Fibroblast of villous mesenchyme (primary cell): ENCODE results near the gene DLK1. TPM values are rescaled to one million over a fixed set of nuclear protein-coding genes. Genes with fewer than 3 reads are reported as not detected.

Source experiments
- DNase-seq: peaks from one replicate; pipeline ENCODE4 v3.0.0-alpha.2; 2010; ENCODE audit warnings: low read depth
- H3K4me3 ChIP-seq: 2 replicates; pipeline ENCODE4 v1.5.1; 2011; ENCODE audit warnings: low read depth, mild to moderate bottlenecking, low read length
- total RNA-seq: library from RNA; depleted of rRNA; stranded (reverse); fragments of >200 nt; gene quantifications from 2 replicates; pipeline ENCODE4 v1.2.3, GENCODE V29; 2012
- TF ChIP-seq, protein P1 (sequence below): IDR thresholded peaks from 2 replicates; pipeline ENCODE4 v1.5.1; 2012; ENCODE audit warnings: low read depth, mild to moderate bottlenecking, low read length; ENCODE audit not compliant: insufficient read depth

Gene DLK1
- total RNA-seq, 1 donor: not detected

DNA sequence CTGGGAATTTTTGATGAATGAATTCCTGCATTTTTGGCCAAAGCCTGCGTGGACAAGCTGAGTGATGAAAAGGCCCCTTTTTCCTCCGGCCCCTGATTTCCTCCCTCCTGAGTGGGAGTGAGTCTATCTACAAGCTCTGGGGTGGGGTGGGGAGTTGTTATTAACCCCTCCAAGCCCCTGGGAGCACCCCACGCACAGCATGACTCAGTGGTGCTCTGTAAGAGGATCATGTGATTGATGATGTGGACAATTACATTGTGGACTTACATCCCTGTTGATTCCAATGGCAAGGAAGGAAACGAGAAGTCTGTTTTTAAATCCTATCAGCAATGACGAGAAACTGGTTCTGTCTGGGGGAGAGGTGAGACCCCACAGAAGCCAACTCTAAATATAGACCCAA lies 5.1 kb upstream of the DLK1 start:
- no peak overlapping the region for H3K4me3 ChIP-seq
- no peak for DNase-seq
- TF ChIP-seq, protein P1, sequence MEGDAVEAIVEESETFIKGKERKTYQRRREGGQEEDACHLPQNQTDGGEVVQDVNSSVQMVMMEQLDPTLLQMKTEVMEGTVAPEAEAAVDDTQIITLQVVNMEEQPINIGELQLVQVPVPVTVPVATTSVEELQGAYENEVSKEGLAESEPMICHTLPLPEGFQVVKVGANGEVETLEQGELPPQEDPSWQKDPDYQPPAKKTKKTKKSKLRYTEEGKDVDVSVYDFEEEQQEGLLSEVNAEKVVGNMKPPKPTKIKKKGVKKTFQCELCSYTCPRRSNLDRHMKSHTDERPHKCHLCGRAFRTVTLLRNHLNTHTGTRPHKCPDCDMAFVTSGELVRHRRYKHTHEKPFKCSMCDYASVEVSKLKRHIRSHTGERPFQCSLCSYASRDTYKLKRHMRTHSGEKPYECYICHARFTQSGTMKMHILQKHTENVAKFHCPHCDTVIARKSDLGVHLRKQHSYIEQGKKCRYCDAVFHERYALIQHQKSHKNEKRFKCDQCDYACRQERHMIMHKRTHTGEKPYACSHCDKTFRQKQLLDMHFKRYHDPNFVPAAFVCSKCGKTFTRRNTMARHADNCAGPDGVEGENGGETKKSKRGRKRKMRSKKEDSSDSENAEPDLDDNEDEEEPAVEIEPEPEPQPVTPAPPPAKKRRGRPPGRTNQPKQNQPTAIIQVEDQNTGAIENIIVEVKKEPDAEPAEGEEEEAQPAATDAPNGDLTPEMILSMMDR: no peak

DNA sequence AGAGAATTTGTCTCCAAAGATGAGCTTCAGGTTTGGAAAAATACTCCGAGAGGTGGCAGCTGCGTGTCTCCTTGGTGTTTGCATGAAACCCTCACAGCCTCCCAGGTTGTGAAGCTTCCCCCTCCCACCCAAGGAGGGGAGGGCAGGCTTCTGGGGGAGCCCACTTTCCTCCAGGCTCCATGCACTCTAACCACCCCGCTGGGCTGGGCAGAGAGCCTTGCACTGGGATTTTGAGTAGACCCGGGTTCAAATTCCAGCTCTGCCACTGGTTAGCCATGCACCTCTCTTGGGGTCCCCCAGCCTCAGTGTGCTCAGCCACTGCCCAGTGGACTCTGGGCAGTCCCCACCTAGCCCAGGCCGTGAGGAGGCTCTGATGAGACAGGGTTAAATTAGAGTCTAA lies 4.3 kb upstream of the DLK1 start:
- no peak overlapping the region for H3K4me3 ChIP-seq
- TF ChIP-seq, protein P1: no peak
- DNase-seq: no peak

DNA sequence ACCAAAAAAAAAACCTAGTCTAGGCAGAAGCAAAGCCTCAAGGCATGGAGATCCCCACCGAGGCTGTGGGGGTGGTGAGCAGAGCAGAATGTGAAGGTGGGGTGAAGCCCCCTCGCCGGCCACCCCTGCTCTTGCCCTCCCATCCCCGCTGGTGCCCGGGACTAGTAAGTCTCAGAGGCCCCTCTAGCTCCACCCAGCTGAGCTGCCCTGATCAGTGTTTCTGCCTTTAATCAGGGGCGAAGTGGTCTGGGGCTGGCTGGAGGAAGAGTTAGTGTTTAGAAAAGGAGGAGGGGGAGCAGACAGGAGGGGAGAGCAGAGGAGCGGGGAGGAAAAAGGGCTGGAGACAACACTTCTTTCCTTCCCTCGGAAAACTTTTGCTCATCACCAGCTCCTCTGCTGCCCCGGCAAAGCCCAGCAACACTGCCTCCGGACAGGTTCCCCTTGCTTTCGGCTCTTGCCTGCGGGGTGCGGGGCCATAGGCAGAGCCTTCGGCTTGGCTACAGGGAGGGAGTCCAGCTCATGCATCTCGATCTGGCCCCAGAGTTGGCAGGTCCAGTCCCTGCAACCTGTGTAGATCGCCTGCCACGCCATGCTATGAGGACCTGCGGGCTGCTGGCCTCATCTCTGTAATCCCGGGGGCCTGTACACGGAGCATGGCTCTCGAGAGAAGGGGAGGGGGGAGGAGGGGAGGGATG lies 3.4 kb upstream of the DLK1 start:
- H3K4me3 ChIP-seq: no peak overlapping the region
- no peak for DNase-seq
- TF ChIP-seq, protein P1: no peak

DNA sequence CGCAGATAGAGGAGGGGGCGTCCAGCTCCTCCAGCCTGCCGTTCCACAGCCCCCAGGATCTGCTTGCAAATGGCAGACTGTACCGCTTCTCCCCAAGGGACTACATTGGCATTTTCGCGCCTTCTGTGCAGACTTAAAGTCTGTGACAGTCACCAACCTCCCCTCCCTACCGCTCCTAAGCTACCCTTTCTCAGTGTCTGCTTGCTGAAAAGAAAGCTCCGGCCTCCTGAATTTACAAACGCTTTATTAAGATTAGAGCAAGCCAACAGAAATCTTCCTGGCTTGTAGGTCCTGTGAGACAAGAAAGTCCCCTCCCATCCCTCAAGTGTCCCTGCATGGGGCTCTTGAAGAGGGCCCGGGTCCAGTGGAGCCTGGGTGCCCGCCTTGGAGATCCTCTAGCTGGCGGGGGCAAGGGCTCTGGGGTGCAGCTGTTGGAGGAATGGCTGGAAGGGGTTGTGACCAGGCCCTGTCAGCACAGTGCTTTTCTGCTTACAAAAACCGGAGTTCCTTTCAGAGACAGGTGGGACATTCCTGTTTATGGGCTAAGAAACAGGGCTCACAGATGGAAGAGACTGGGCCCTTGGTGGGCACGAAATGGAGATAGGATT lies 2.8 kb upstream of the DLK1 start:
- no peak for DNase-seq
- TF ChIP-seq, protein P1: no peak

DNA sequence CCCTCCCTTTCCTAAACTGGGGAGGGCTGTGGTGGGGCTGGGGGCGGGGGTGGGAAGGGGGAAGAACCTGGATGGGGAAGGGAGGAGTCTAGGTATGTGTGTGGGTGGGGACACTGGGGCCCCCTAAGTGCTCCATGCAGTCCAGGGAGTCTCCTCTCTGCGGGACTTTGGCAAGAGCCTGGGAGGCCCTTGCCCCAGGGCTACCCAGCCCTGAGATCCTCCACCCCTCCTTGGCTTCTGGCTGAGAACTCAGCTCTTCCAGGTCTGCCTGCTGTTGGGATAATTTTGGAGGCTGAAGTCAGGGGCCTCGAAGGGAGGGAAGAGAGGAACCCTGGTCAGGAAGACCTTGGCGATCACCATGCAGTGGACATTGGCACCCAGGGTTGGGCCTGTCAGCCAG lies 2.2 kb upstream of the DLK1 start:
- no peak overlapping the region for H3K4me3 ChIP-seq
- DNase-seq: no peak
- TF ChIP-seq, protein P1: no peak

More for the DNA sequence above, 2.8 kb upstream of the DLK1 start:
- no peak overlapping the region for H3K4me3 ChIP-seq

DNA sequence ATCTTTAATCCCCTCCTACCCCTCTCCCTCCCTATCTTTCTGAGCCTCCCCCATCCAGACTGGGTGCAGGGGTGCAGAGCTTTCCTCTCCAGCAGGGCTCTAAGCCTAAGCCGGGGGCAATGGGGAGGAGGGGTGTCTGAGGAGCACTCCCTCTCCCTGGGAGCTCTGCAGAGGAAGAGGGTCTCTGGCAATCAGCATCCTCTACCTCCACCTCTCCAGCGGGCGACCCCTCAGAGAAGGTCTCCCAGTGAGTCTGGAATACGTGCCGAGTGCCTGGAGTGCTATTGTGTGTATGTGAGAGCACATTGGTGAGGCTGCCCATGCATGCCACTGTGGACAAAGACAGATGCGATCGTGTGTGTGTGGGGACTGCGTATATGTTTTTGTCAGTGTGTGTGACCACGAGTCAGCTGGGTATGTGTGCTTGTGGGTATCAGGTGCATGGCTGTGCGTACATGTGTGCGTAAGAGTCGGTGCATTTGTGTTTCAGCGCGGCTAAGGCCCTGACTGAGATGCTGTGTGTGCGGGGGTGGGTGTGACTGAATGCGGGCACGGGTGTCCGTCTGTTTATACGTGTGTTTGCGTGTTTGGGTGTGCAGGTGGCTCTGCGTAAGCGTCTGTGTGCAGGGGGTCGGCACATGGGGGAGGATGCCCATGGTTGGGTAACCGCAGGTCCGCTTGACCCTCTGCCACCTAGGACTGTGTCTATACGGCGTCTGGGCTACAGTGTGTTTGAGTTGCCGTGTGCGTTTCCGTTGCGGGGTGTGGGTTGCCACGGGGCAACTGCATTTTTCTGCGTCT lies 905 bp upstream of the DLK1 start:
- TF ChIP-seq, protein P1: no peak
- H3K4me3 ChIP-seq: no peak overlapping the region
- no peak for DNase-seq
